ENCODE results near the gene SEMA6B. TPM values are rescaled to one million over a fixed set of nuclear protein-coding genes. Genes with fewer than 3 reads are reported as not detected.

SEMA6B gene
- total and polyA plus RNA-seq, 10 of the 15 experiments (the other 5 are each of a cell fraction or from before 2014, with no cell fraction given): 0.13 TPM; not detected in 9

GRCh38 chr19:4543842-4544647 lies 15.4 kb downstream of the SEMA6B start:
- no peaks in the 10 kb centered on the region for H3K36me3 ChIP-seq (ENCODE audit: control insufficient read depth in 2 of 2, insufficient read depth in 2 of 2, low read length in 1 of 2)
- no peak for ATAC-seq
- intact Hi-C loops (cut with micrococcal nuclease; ENCODE audit: unreplicated experiment) (no loop called here), in situ Hi-C loops (cut with MboI) (no loop called here)
- POLR2A ChIA-PET: no interaction called here
- H3K27me3 ChIP-seq (replicated peaks in 1 of 2; ENCODE audit: control insufficient read depth in 2 of 2, insufficient read depth in 2 of 2, low read length in 1 of 2): no peaks in the 10 kb centered on the region
- no peaks in the 10 kb centered on the region for H4K20me1 ChIP-seq (ENCODE audit: control insufficient read depth, insufficient read depth)
- no peak for DNase-seq (ENCODE audit: low read depth, low spot score)
- H3K4me2 ChIP-seq (ENCODE audit: control insufficient read depth, insufficient read depth): no peak overlapping the region
- RAD21 ChIA-PET (ENCODE audit: unreplicated experiment): no interaction called here
- no peak overlapping the region for H3K27ac ChIP-seq (ENCODE audit: control insufficient read depth, insufficient read depth)
- H2AFZ ChIP-seq (ENCODE audit: control insufficient read depth, low read depth, low read length): no peak overlapping the region
- H3K9me3 ChIP-seq (replicated peaks; ENCODE audit: control insufficient read depth, insufficient read depth, low read length): peaks cover 2% of the 10 kb centered on the region; the same call in 2 of the 3 replicates
- H3K9ac ChIP-seq (ENCODE audit: control insufficient read depth, insufficient read depth, low read length): no peak overlapping the region
- 88% methylated on average over 25 of the region's 87 CpGs for WGBS (ENCODE audit: insufficient coverage, insufficient replicate concordance, low lambda C conversion rate, missing lambda C conversion rate)
- SMC1A ChIA-PET (ENCODE audit: uncharacterized antibody, unreplicated experiment): no interaction called here
- CTCF ChIA-PET: no interaction called here
- H3K79me2 ChIP-seq (ENCODE audit: control insufficient read depth, insufficient read depth, low read length): no peaks in the 10 kb centered on the region
- no TSS peak for BruUV-seq (replicated peaks)
- H3K4me1 ChIP-seq (ENCODE audit: control insufficient read depth, insufficient read depth, low read length): peaks cover 9% of the 10 kb centered on the region
- H3K4me3 ChIP-seq: no peak overlapping the region
- FAIRE-seq: no peak
- TF ChIP-seq RAD51 (IDR thresholded peaks at IDR 0.05) (no peak), STAT1 (conservative IDR thresholded peaks at IDR 0.05) (no peak), BRCA1 (IDR thresholded peaks at IDR 0.05; ENCODE audit: low read depth, low read length) (no peak), TCF7 (IDR thresholded peaks at IDR 0.05; ENCODE audit: borderline replicate concordance) (no peak), CBFB (IDR thresholded peaks at IDR 0.05; ENCODE audit: low read depth) (no peak), NKRF (conservative IDR thresholded peaks at IDR 0.05) (no peak), SREBF1 (IDR thresholded peaks at IDR 0.05; ENCODE audit: low read length) (no peak), PML (IDR thresholded peaks at IDR 0.05; ENCODE audit: low read length) (no peak), E2F4 (IDR thresholded peaks at IDR 0.05; ENCODE audit: low read depth, low read length) (no peak), MTA3 (IDR thresholded peaks at IDR 0.05; ENCODE audit: borderline replicate concordance, low read length) (no peak), ZBTB40 (IDR thresholded peaks at IDR 0.05; ENCODE audit: borderline replicate concordance) (no peak), SMAD1 (IDR thresholded peaks at IDR 0.05; ENCODE audit: low read depth, partially characterized antibody) (no peak), ZBTB4 (CRISPR knock-in tag; IDR thresholded peaks at IDR 0.05) (no peak), BMI1 (IDR thresholded peaks at IDR 0.05; ENCODE audit: borderline replicate concordance) (no peak)

Measured in GM12878 (cell line).